Activated naive CD8-positive, alpha-beta T cell treated with anti-CD3 and anti-CD28 coated beads, Interleukin-2, amount 10 ng/mL, durations not matched to agents 7 days and 5 days (primary cell): ENCODE data around the gene PGM3. TPM values are rescaled to one million over a fixed set of nuclear protein-coding genes. Genes with fewer than 3 reads are reported as not detected.
"Not testable (repeated sequence)": the region's sequence is repeated elsewhere in the genome, so short reads cannot be mapped to it uniquely, and the experiment has no call there.

Experiments
- ATAC-seq: fragments of 150-1000 bp; cut with Tn5 transposase; one replicate; pipeline ENCODE4 v1.10.0; 2021; ENCODE audit warnings: low read depth, moderate library complexity
- POLR2A ChIA-PET: fragments of 350-600 bp; sonication (Branson Sonifier 250); formaldehyde crosslinking; loops from one replicate; lab custom pipeline; 2021; ENCODE audit warnings: antibody characterized with exemption; lab: Charles Lee
- DNase-seq: peaks from one replicate; pipeline ENCODE4 v3.0.0; 2021
- H3K27ac Mint-ChIP-seq: one replicate; pipeline ENCODE4 v1.8.0; 2022; ENCODE audit warnings: mild to moderate bottlenecking, mixed read lengths
- H3K27me3 Mint-ChIP-seq: one replicate; pipeline ENCODE4 v1.8.0; 2022; ENCODE audit warnings: mild to moderate bottlenecking, moderate library complexity, mixed read lengths
- H3K36me3 Mint-ChIP-seq: one replicate; pipeline ENCODE4 v1.8.0; 2021; ENCODE audit warnings: mild to moderate bottlenecking, mixed read lengths
- H3K4me1 Mint-ChIP-seq: one replicate; pipeline ENCODE4 v1.8.0; 2021; ENCODE audit warnings: mixed read lengths
- H3K4me3 Mint-ChIP-seq: one replicate; pipeline ENCODE4 v1.8.0; 2022; ENCODE audit warnings: mild to moderate bottlenecking, moderate library complexity, mixed read lengths
- H3K9me3 Mint-ChIP-seq: one replicate; pipeline ENCODE4 v1.8.0; 2021; ENCODE audit warnings: mixed read lengths
- total RNA-seq, 2 experiments: library from RNA; stranded (reverse); gene quantifications; one replicate each; pipeline ENCODE4 v1.2.3, GENCODE V29; 2021

Gene PGM3
- total RNA-seq, 2 experiments from 2014 or later = 13.0 to 22.4 TPM

- H3K4me3 Mint-ChIP-seq = no peak overlapping the region
These were observed 5.6 kb upstream of the PGM3 start for GRCh38 chr6:83198486-83199172.

GRCh38 chr6:83193747-83194566, 892 bp upstream of the PGM3 start:
- peak; percentile 43 for DNase-seq
- H3K27ac Mint-ChIP-seq = peak overlapping the region; percentile 25
- peak; percentile 10 for ATAC-seq
- H3K4me3 Mint-ChIP-seq = peak overlapping the region; percentile 97
- peaks cover 2% of the 10 kb centered on the region for H3K36me3 Mint-ChIP-seq
- POLR2A ChIA-PET = interaction anchor here (3.2 kb wide), 1 partner anchor 128 kb away, joined by 8 read pairs; the partner anchor contains the start of gene UBE3D
- H3K4me1 Mint-ChIP-seq = peaks cover 19% of the 10 kb centered on the region
- H3K9me3 Mint-ChIP-seq = no peaks in the 10 kb centered on the region
- peaks cover 4% of the 10 kb centered on the region for H3K27me3 Mint-ChIP-seq

More at GRCh38 chr6:83198486-83199172, 5.6 kb upstream of the PGM3 start:
- no peak for ATAC-seq
- H3K4me1 Mint-ChIP-seq = peaks cover 10% of the 10 kb centered on the region
- no peaks in the 10 kb centered on the region for H3K36me3 Mint-ChIP-seq
- no peaks in the 10 kb centered on the region for H3K9me3 Mint-ChIP-seq
- no peak overlapping the region for H3K27ac Mint-ChIP-seq
- DNase-seq = no peak
- POLR2A ChIA-PET = no interaction called here
- peaks cover 4% of the 10 kb centered on the region for H3K27me3 Mint-ChIP-seq

DNA sequence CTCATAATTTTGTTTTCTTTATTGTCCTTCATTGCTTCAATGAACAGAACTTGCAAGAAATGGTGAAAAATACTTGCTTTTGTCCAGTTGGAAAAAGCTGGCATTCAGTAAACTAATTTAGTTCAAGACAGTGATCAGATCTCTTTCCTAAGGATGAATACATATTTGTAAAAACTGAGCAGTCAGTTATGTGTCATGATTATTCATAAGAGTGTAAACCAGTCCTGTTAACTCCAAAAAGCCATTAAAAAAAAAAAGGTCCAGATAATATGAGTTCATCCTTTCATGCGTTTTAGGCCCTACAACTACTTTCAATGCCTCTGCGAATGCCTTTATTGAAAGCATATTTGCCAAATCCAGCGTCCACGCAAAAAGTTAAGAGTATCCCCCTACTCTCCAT, 609 bp downstream of the PGM3 start:
- Mint-ChIP-seq H3K4me3 (peak overlapping the region; percentile 97), H3K36me3 (peaks cover 2% of the 10 kb centered on the region), H3K27ac (peak overlapping the region; percentile 96), H3K4me1 (peaks cover 19% of the 10 kb centered on the region), H3K9me3 (no peaks in the 10 kb centered on the region), H3K27me3 (peaks cover 4% of the 10 kb centered on the region)
- DNase-seq (no peak), ATAC-seq (no peak)
- POLR2A ChIA-PET = interaction anchor here (3.2 kb wide), 1 partner anchor 127 kb away, joined by 8 read pairs; the partner anchor contains the start of gene UBE3D

GRCh38 chr6:83191974-83192373, 1.1 kb downstream of the PGM3 start:
- not testable (repeated sequence) for H3K9me3 Mint-ChIP-seq, H3K27me3 Mint-ChIP-seq, H3K36me3 Mint-ChIP-seq, DNase-seq, ATAC-seq, H3K27ac Mint-ChIP-seq
- Mint-ChIP-seq H3K4me3 (peak overlapping the region; percentile 97), H3K4me1 (peaks cover 19% of the 10 kb centered on the region)
- POLR2A ChIA-PET = interaction anchor here (3.2 kb wide), 1 partner anchor 126 kb away, joined by 8 read pairs; the partner anchor contains the start of gene UBE3D

DNA sequence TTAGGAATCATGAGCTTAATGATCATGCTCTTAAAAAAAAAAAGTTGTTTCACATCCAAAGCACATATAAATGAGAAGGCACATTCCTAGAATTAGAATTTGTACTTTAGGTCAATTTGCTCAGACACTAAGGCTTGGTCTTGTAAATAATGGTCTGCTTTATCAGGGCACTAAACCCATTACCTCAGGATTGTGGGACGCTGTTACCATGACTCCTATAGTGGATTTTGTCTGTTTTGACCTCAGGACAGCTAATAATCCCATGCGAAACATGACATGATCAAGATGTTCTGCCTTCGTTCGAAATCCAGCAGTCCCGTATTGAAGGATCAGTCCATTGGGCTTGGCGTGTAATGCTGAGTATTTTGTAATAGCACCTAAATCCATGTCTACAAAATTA, 2.4 kb downstream of the PGM3 start:
- Mint-ChIP-seq H3K4me3 (no peak overlapping the region), H3K9me3 (no peaks in the 10 kb centered on the region), H3K27me3 (peaks cover 4% of the 10 kb centered on the region), H3K36me3 (peaks cover 5% of the 10 kb centered on the region), H3K4me1 (peaks cover 18% of the 10 kb centered on the region), H3K27ac (no peak overlapping the region)
- POLR2A ChIA-PET = no interaction called here
- ATAC-seq (no peak), DNase-seq (no peak)

DNA sequence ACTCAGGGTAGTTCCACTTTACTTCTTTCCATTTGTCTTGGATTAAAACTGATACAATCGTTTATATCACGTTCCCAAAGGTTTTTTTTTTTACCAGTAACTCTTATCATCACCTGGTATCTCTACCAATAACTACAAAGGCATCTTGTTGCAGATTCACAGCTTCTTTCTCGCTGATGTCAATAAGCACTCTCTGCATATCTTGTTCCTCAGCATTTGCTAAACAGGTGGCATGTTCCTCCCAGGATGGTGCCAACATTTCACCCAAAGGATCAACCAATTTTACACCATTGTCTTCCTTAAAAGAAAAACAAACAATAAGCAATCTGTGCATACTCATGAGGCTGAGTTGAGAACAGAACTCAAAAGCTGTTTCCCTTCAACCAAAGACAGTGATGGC, 4.6 kb downstream of the PGM3 start:
- Mint-ChIP-seq H3K36me3 (peaks cover 13% of the 10 kb centered on the region), H3K27ac (no peak overlapping the region), H3K4me1 (peaks cover 9% of the 10 kb centered on the region), H3K4me3 (no peak overlapping the region), H3K27me3 (no peaks in the 10 kb centered on the region), H3K9me3 (no peaks in the 10 kb centered on the region)
- POLR2A ChIA-PET = no interaction called here
- DNase-seq (no peak), ATAC-seq (no peak)

DNA sequence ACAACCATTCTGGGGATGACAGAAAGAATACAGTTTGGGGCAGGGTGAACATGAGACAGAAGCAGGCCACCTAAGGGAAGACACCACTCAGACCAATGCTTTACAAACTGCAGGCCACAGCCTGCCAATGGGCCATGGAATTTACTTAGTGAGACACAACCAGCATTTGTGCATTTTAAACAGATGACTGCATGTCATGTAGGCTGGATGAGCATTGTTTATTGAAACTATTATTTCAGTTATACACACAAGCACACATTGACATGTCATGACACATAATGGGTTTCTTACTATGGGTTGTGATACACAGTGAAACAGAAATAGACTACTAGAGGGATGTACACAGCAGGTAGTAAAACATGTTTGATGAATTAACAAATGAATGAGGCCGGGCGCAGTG, 8.0 kb downstream of the PGM3 start:
- H3K27me3 Mint-ChIP-seq = no peaks in the 10 kb centered on the region
- no peak overlapping the region for H3K4me3 Mint-ChIP-seq
- H3K4me1 Mint-ChIP-seq = peaks cover 9% of the 10 kb centered on the region
- H3K36me3 Mint-ChIP-seq = peaks cover 20% of the 10 kb centered on the region
- DNase-seq = no peak
- POLR2A ChIA-PET = no interaction called here
- ATAC-seq = no peak
- no peak overlapping the region for H3K27ac Mint-ChIP-seq
- no peaks in the 10 kb centered on the region for H3K9me3 Mint-ChIP-seq

GRCh38 chr6:83183082-83183828, 9.8 kb downstream of the PGM3 start:
- no peak overlapping the region for H3K4me3 Mint-ChIP-seq
- POLR2A ChIA-PET = no interaction called here
- ATAC-seq (no peak), DNase-seq (no peak)
- no peaks in the 10 kb centered on the region for H3K27me3 Mint-ChIP-seq
- peaks cover 26% of the 10 kb centered on the region for H3K36me3 Mint-ChIP-seq
- H3K27ac Mint-ChIP-seq = no peak overlapping the region
- peaks cover 9% of the 10 kb centered on the region for H3K4me1 Mint-ChIP-seq
- no peaks in the 10 kb centered on the region for H3K9me3 Mint-ChIP-seq

GRCh38 chr6:83182114-83182513, 11.0 kb downstream of the PGM3 start:
- Mint-ChIP-seq H3K4me1 (peaks cover 9% of the 10 kb centered on the region), H3K4me3 (no peak overlapping the region), H3K9me3 (no peaks in the 10 kb centered on the region), H3K27me3 (no peaks in the 10 kb centered on the region), H3K36me3 (peaks cover 28% of the 10 kb centered on the region), H3K27ac (no peak overlapping the region)
- no peak for ATAC-seq
- POLR2A ChIA-PET = no interaction called here
- DNase-seq = no peak

- no peaks in the 10 kb centered on the region for H3K27me3 Mint-ChIP-seq
- peaks cover 27% of the 10 kb centered on the region for H3K36me3 Mint-ChIP-seq
- POLR2A ChIA-PET = no interaction called here
- H3K4me3 Mint-ChIP-seq = no peak overlapping the region
- DNase-seq (no peak), ATAC-seq (no peak)
- no peak overlapping the region for H3K27ac Mint-ChIP-seq
- peaks cover 9% of the 10 kb centered on the region for H3K4me1 Mint-ChIP-seq
- no peaks in the 10 kb centered on the region for H3K9me3 Mint-ChIP-seq
These were observed 12.6 kb downstream of the PGM3 start for GRCh38 chr6:83180426-83180950.

DNA sequence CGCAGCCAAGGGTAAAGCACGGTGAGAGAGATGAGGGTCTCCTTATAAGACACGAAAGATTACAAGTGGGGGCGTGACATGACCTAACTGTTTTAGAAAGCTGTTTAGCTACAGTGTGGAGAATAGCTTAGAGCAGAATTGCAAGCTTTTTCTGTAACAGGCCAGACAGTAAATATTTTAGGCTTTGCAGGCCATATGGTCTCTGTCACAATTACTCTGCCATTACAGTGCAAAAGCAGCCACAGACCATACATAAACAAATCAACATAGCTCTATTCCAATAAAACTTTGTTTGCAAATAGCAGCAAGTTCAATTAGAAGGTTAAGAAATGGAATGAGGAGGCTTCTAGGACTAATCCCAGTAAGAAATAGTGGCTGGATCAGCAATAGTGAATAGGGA, 16.8 kb downstream of the PGM3 start:
- POLR2A ChIA-PET = no interaction called here
- DNase-seq = no peak
- peaks cover 20% of the 10 kb centered on the region for H3K36me3 Mint-ChIP-seq
- no peaks in the 10 kb centered on the region for H3K27me3 Mint-ChIP-seq
- peaks cover 3% of the 10 kb centered on the region for H3K4me1 Mint-ChIP-seq
- no peaks in the 10 kb centered on the region for H3K9me3 Mint-ChIP-seq
- H3K27ac Mint-ChIP-seq = no peak overlapping the region
- ATAC-seq = no peak
- no peak overlapping the region for H3K4me3 Mint-ChIP-seq

- DNase-seq (no peak), ATAC-seq (no peak)
- no peak overlapping the region for H3K4me3 Mint-ChIP-seq
- no peaks in the 10 kb centered on the region for H3K27me3 Mint-ChIP-seq
- H3K36me3 Mint-ChIP-seq = peaks cover 17% of the 10 kb centered on the region
- peaks cover 1% of the 10 kb centered on the region for H3K4me1 Mint-ChIP-seq
- POLR2A ChIA-PET = no interaction called here
- H3K27ac Mint-ChIP-seq = no peak overlapping the region
- H3K9me3 Mint-ChIP-seq = no peaks in the 10 kb centered on the region
These were observed 23.6 kb downstream of the PGM3 start for GRCh38 chr6:83169511-83169910.

DNA sequence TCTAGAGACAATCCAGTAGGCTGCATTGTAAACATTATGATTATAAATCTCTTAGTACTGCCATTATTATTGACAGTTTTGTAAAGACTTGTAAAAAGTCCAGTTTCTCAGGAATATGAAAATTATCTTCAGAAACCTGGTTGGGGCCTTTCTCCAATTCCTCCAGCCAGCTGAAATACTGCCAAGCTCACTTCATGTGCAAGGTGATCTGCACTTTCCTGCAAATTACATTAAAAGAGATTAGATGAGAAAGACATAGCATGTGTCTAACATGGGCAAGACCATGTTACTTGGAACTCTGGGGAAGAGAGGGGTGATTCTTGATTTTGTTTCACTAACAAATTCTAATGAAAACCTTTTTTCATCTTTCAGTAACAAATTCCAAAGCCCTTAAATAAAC, 24.0 kb downstream of the PGM3 start:
- no peak overlapping the region for H3K27ac Mint-ChIP-seq
- no peak overlapping the region for H3K4me3 Mint-ChIP-seq
- ATAC-seq (no peak), DNase-seq (no peak)
- POLR2A ChIA-PET = no interaction called here
- no peaks in the 10 kb centered on the region for H3K9me3 Mint-ChIP-seq
- H3K36me3 Mint-ChIP-seq = peaks cover 19% of the 10 kb centered on the region
- no peaks in the 10 kb centered on the region for H3K27me3 Mint-ChIP-seq
- peaks cover 3% of the 10 kb centered on the region for H3K4me1 Mint-ChIP-seq
